Adrenal gland (tissue), 12 donors: ENCODE measurements around the gene ENOX1. TPM values are rescaled to one million over a fixed set of nuclear protein-coding genes. Genes with fewer than 3 reads are reported as not detected.

Source experiments
- DNase-seq, 7 donors: peaks; one replicate each; pipeline ENCODE4 v3.0.0-alpha.2; 2019 to 2020
- H3K27ac ChIP-seq, 5 donors: fragments of 200-600 bp; sonication (generic) in 4 of 5; 1 replicate in 3 of 5; 2 replicates in 2 of 5; pipeline versions ENCODE4 v1.5.1 to v1.8.0; 2016 to 2020; ENCODE audit warnings: mild to moderate bottlenecking in 1 of 5
- H3K27me3 ChIP-seq: fragments of 200-600 bp; 2 replicates; pipeline ENCODE4 v1.8.0; 2021
- H3K36me3 ChIP-seq, 2 donors: fragments of 200-600 bp; replicated peaks in 1 of 2; 1 replicate in 1 of 2; 2 replicates in 1 of 2; pipeline versions ENCODE4 v1.5.1 to v1.8.0; 2018 to 2022
- H3K4me1 ChIP-seq, 2 donors: fragments of 200-600 bp; replicated peaks in 1 of 2; 1 replicate in 1 of 2; 2 replicates in 1 of 2; pipeline versions ENCODE4 v1.5.1 to v1.8.0; 2018 to 2021
- H3K4me3 ChIP-seq, 4 donors: fragments of 200-600 bp; sonication (generic) in 3 of 4; one replicate each; pipeline ENCODE4 v1.5.1; 2016 to 2018
- H3K9me3 ChIP-seq, 3 donors: fragments of 200-600 bp; sonication (generic) in 1 of 3; replicated peaks in 1 of 3; 1 replicate in 2 of 3; 2 replicates in 1 of 3; pipeline versions ENCODE4 v1.5.1 to v1.8.0; 2016 to 2021
- CTCF ChIP-seq, 6 experiments: fragments of 450-650 bp in 4 of 6; fragments of 200-600 bp in 2 of 6; sonication (generic) in 1 of 6; IDR thresholded peaks; 1 replicate in 5 of 6; 2 replicates in 1 of 6; pipeline versions ENCODE4 v1.5.1 to v1.8.0; 2016 to 2021; ENCODE audit warnings: antibody characterized with exemption in 6 of 6, mild to moderate bottlenecking in 2 of 6, moderate library complexity in 1 of 6
- POLR2A ChIP-seq, 2 donors: fragments of 450-650 bp; IDR thresholded peaks; one replicate each; pipeline ENCODE4 v1.6.1; 2017; ENCODE audit warnings: antibody characterized with exemption in 2 of 2, mild to moderate bottlenecking in 2 of 2, moderate library complexity in 1 of 2
- WGBS, 4 donors: extraction: QIAGEN DNeasy Blood & Tissue Kit in 2 of 4; methylation state at CpG; one replicate each; pipeline versions ENCODE4 v1.1.5 to v1.1.7; 2013 to 2017; 5-methylcytosine and 5-hydroxymethylcytosine counted together
- intact Hi-C, 2 donors: fragments of 100-400 bp; cut with DNase I; formaldehyde crosslinking; loops; one replicate each; pipeline versions ENCODE4 v1.14.1 to v1.15.0; 2022 to 2023
- polyA plus RNA-seq, 3 donors: library from polyadenylated mRNA; stranded (reverse); fragments of 200-250 nt in 2 of 3; fragments of 350-450 nt in 1 of 3; fragmentation: Illumina TruSeq in 1 of 3; extraction: RNeasy Lipid Tissue Mini Kit (QIAGEN cat#74804) in 1 of 3; gene quantifications; one replicate each; pipeline ENCODE4 v1.2.3, GENCODE V29; 2013 to 2014
- total RNA-seq, 9 donors: library from RNA; depleted of rRNA in 4 of 9; stranded (reverse); fragments of >200 nt in 4 of 9; fragments of 120-200 nt in 1 of 9; fragmentation: NEBNext Ultra II Directional in 1 of 9; extraction: Animal tissue kit (Norgen Biotek cat#: 25700) in 1 of 9; gene quantifications; one replicate each; pipeline versions ENCODE4 v1.1.0 to v1.2.4, GENCODE V29; 2013 to 2023
- donor health status: healthy with polysubstance abuse.
- donor health status: Bipolar disorder and iron deficiency.
- donor health status: DM: yes; HTN: yes; CAD: no.
- donor health status: DM: no; HTN: no; CAD: no.
- donor health status: DM: no; HTN: no; CAD: no.
- donor health status: DM: yes; HTN: yes; CAD: no.

The ENOX1 gene
- total and polyA plus RNA-seq, 12 donors = 0.25 to 5.8 (median 1.6) TPM

- H3K4me1 ChIP-seq = no peaks in the 10 kb centered on the region
- intact Hi-C loops = no loop called here
- no peak overlapping the region for H3K27ac ChIP-seq
- 70 to 86% (median 78%) methylated on average over 4 of the region's 4 CpGs for WGBS, 4 donors
- DNase-seq = no peak
- no peaks in the 10 kb centered on the region for H3K36me3 ChIP-seq
- no peaks in the 10 kb centered on the region for H3K9me3 ChIP-seq
- no peaks in the 10 kb centered on the region for H3K27me3 ChIP-seq
- H3K4me3 ChIP-seq = no peak overlapping the region
- TF ChIP-seq CTCF (IDR thresholded peaks at IDR 0.05) (no peak), POLR2A (IDR thresholded peaks at IDR 0.05) (no peak)
These were observed 25.0 kb downstream of the ENOX1 start for GRCh38 chr13:43761616-43762315.

DNA sequence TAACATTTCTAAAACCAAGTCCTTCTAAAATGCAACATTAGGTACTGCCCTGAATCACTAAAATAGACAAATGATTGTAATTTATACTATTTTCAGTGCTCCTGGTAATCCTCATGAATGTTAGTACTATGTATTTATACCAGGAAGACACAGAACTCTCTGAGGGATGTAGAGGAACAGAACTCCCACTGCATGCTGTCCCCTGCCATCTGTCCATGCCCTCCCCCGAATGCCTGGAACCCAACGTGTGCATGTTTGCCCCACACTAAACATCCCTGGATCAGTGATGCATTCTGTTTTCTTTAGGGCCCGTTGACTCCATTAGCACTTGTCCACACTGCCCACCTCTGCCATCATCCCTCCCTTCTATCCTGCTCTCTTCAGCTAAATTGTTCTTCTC is 26.5 kb downstream of the ENOX1 start:
- TF ChIP-seq CTCF (IDR thresholded peaks at IDR 0.05) = no peak
- TF ChIP-seq POLR2A (IDR thresholded peaks at IDR 0.05) = no peak
- H3K27me3 ChIP-seq = no peaks in the 10 kb centered on the region
- H3K9me3 ChIP-seq = no peaks in the 10 kb centered on the region
- 71 to 85% (median 79%) methylated on average over 3 of the region's 3 CpGs for WGBS, 4 donors
- no peak for DNase-seq
- no peaks in the 10 kb centered on the region for H3K4me1 ChIP-seq
- H3K27ac ChIP-seq = no peak overlapping the region
- intact Hi-C loops = no loop called here
- H3K36me3 ChIP-seq = no peaks in the 10 kb centered on the region
- no peak overlapping the region for H3K4me3 ChIP-seq

GRCh38 chr13:43758834-43759233 is 27.9 kb downstream of the ENOX1 start:
- intact Hi-C loops = no loop called here
- TF ChIP-seq CTCF (IDR thresholded peaks at IDR 0.05) = no peak
- TF ChIP-seq POLR2A (IDR thresholded peaks at IDR 0.05) = no peak
- H3K4me1 ChIP-seq = no peaks in the 10 kb centered on the region
- H3K9me3 ChIP-seq = no peaks in the 10 kb centered on the region
- H3K4me3 ChIP-seq = no peak overlapping the region
- no peaks in the 10 kb centered on the region for H3K27me3 ChIP-seq
- DNase-seq = no peak
- H3K27ac ChIP-seq = no peak overlapping the region
- no peaks in the 10 kb centered on the region for H3K36me3 ChIP-seq
- 63 to 71% (median 68%) methylated on average over 1 of the region's 1 CpG for WGBS, 4 donors

- intact Hi-C loops = no loop called here
- no peaks in the 10 kb centered on the region for H3K9me3 ChIP-seq
- WGBS, 4 donors = 83 to 100% (median 93%) methylated on average over 1 of the region's 1 CpG
- TF ChIP-seq POLR2A (IDR thresholded peaks at IDR 0.05) (no peak), CTCF (IDR thresholded peaks at IDR 0.05) (no peak)
- no peak for DNase-seq
- no peaks in the 10 kb centered on the region for H3K36me3 ChIP-seq
- no peaks in the 10 kb centered on the region for H3K4me1 ChIP-seq
- H3K4me3 ChIP-seq = no peak overlapping the region
- H3K27me3 ChIP-seq = no peaks in the 10 kb centered on the region
- no peak overlapping the region for H3K27ac ChIP-seq
These were observed 29.5 kb downstream of the ENOX1 start for GRCh38 chr13:43757266-43757665.
